Tibial nerve (tissue), 4 donors: Measurements from ENCODE around the gene ZNF423. TPM values are rescaled to one million over a fixed set of nuclear protein-coding genes. Genes with fewer than 3 reads are reported as not detected.

Source experiments
- DNase-seq, 2 donors: peaks; one replicate each; pipeline ENCODE4 v3.0.0-alpha.2; 2019; ENCODE audit warnings: low spot score in 2 of 2
- H3K27ac ChIP-seq, 4 donors: fragments of 200-600 bp; sonication (generic) in 3 of 4; one replicate each; pipeline ENCODE4 v1.5.1; 2017 to 2019; ENCODE audit warnings: mild to moderate bottlenecking in 1 of 4
- H3K27me3 ChIP-seq, 2 donors: fragments of 200-600 bp; sonication (generic) in 1 of 2; one replicate each; pipeline versions ENCODE4 v1.5.1 to v1.6.0; 2017 to 2019
- H3K36me3 ChIP-seq, 3 donors: fragments of 200-600 bp; sonication (generic); one replicate each; pipeline ENCODE4 v1.5.1; 2018 to 2019
- H3K4me1 ChIP-seq, 4 donors: fragments of 200-600 bp; sonication (generic) in 3 of 4; one replicate each; pipeline ENCODE4 v1.5.1; 2017 to 2019
- H3K4me3 ChIP-seq, 4 donors: fragments of 200-600 bp; sonication (generic) in 3 of 4; one replicate each; pipeline ENCODE4 v1.5.1; 2017 to 2019; ENCODE audit warnings: mild to moderate bottlenecking in 1 of 4, moderate library complexity in 1 of 4
- H3K9me3 ChIP-seq, 4 donors: fragments of 200-600 bp; sonication (generic) in 3 of 4; one replicate each; pipeline ENCODE4 v1.5.1; 2017 to 2019
- EP300 ChIP-seq, 2 donors: sonication (generic); formaldehyde crosslinking; IDR thresholded peaks; one replicate each; pipeline ENCODE4 v1.6.1; 2017; ENCODE audit warnings: antibody characterized with exemption in 2 of 2, mild to moderate bottlenecking in 1 of 2
- POLR2A ChIP-seq, 2 donors: fragments of 450-650 bp; IDR thresholded peaks; one replicate each; pipeline ENCODE4 v1.6.1; 2017; ENCODE audit warnings: antibody characterized with exemption in 2 of 2, mild to moderate bottlenecking in 2 of 2, moderate library complexity in 2 of 2
- WGBS, 2 donors: methylation state at CpG; one replicate each; pipeline ENCODE4 v1.1.5; 2018; 5-methylcytosine and 5-hydroxymethylcytosine counted together
- total RNA-seq, 4 donors: library from RNA; depleted of rRNA; stranded (reverse); fragments of >200 nt; gene quantifications; one replicate each; pipeline ENCODE4 v1.1.0, GENCODE V29; 2016
- TF ChIP-seq, protein P1 (sequence below), 5 experiments: fragments of 200-600 bp in 3 of 5; fragments of 450-650 bp in 2 of 5; sonication (generic) in 3 of 5; IDR thresholded peaks; one replicate each; pipeline ENCODE4 v1.5.1; 2016 to 2019; ENCODE audit warnings: antibody characterized with exemption in 5 of 5, mild to moderate bottlenecking in 3 of 5, moderate library complexity in 2 of 5

ZNF423 gene
- total RNA-seq, 4 donors from 2014 or later, result 15.9 to 20.5 (median 18.5) TPM

DNA sequence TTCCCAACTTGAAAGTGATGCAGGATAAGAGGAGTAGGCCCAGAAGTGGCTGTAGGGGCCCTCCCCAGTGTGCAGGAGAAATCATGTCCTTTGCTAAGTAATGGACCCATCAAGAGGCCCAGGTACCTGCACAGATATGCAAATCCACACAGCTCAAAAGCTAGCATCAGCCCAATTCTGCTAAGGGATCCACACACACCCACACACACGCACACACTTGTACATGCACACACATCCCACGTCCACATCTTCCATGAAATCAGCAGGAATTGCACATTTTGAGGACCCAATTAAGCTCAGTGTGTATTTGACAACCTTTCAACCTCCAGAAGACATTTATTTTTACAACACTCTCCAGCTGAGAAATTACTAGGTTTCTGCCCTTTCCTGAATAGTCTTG, 297.5 kb downstream of the ZNF423 start:
- WGBS, 2 donors, result 86 to 87% methylated on average over 2 of the region's 2 CpGs
- no peaks in the 10 kb centered on the region for H3K27me3 ChIP-seq
- TF ChIP-seq EP300 (IDR thresholded peaks at IDR 0.05), result no peak
- no peak for TF ChIP-seq POLR2A (IDR thresholded peaks at IDR 0.05)
- TF ChIP-seq, protein P1, sequence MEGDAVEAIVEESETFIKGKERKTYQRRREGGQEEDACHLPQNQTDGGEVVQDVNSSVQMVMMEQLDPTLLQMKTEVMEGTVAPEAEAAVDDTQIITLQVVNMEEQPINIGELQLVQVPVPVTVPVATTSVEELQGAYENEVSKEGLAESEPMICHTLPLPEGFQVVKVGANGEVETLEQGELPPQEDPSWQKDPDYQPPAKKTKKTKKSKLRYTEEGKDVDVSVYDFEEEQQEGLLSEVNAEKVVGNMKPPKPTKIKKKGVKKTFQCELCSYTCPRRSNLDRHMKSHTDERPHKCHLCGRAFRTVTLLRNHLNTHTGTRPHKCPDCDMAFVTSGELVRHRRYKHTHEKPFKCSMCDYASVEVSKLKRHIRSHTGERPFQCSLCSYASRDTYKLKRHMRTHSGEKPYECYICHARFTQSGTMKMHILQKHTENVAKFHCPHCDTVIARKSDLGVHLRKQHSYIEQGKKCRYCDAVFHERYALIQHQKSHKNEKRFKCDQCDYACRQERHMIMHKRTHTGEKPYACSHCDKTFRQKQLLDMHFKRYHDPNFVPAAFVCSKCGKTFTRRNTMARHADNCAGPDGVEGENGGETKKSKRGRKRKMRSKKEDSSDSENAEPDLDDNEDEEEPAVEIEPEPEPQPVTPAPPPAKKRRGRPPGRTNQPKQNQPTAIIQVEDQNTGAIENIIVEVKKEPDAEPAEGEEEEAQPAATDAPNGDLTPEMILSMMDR (IDR thresholded peaks at IDR 0.05), result no peak
- no peaks in the 10 kb centered on the region for H3K9me3 ChIP-seq
- H3K36me3 ChIP-seq, result no peaks in the 10 kb centered on the region
- peaks cover 0 to 20% (median 0%) of the 10 kb centered on the region in 4 donors for H3K4me1 ChIP-seq
- H3K4me3 ChIP-seq, result no peak overlapping the region
- DNase-seq, result no peak
- no peak overlapping the region for H3K27ac ChIP-seq

DNA sequence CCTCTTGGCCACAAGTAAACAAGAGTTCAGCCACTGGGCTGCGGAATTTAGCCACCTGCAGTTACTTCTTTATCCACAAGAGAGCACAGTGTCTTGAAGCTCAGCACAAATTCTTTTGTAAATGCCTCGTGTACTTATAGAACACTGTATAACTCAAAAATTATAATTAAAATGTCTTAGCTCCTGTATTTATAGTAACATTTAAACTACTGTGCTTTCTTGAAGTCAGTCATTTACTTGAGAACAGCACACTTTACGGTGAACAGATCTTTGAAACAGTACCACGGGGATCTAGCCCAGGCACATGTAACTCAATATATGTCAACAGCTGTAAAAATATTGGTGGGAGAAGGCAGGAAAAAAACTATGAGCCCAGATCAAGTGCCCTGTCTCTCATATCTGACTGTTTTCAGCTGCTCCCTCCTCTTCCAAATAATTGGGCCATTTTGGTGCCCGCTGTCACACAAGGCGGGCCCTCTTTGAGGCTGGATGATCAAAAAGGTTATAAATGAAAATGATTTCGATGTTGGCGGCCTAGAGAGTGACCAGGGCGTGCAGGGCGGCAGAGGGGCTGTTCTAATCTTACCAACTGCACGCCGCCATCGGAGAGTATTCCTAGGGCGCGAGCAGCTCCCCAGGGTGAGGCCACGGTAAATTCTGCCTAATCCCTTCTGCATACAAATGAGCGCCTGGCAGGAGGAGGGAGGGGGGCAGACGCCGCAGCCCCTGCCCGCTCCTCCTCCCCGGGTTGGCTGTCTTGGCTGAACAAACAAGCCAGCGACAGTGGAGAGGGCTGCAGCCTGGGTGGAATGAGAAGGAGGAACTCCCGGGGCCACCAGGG, 299.1 kb downstream of the ZNF423 start:
- H3K9me3 ChIP-seq, result no peaks in the 10 kb centered on the region
- H3K4me1 ChIP-seq, result peaks cover 0 to 22% (median 0%) of the 10 kb centered on the region in 4 donors
- no peaks in the 10 kb centered on the region for H3K27me3 ChIP-seq
- H3K4me3 ChIP-seq, result no peak overlapping the region
- TF ChIP-seq, protein P1 (IDR thresholded peaks at IDR 0.05), result peak; percentile 16 to 45 (median 34)
- TF ChIP-seq EP300 (IDR thresholded peaks at IDR 0.05), result no peak
- H3K36me3 ChIP-seq, result no peaks in the 10 kb centered on the region
- 49 to 52% methylated on average over 23 of the region's 23 CpGs for WGBS, 2 donors
- H3K27ac ChIP-seq, result no peak overlapping the region
- no peak for DNase-seq

DNA sequence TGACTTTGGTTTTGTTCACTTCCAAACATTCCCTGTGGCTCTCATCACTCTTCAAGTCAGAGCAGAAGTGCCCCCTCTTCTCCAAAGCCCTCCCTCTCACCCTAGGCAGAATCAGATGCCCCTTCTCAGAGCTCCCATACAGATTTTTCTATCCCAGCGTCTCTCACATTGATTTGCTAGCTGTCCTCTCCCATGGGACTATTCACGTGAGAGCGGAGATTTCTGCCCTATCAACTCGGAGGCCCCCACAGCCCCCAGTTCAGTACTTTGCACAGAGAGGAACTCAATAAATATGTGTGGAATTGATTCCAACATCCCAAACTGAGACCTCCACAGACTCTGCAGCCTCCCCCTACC, 299.7 kb downstream of the ZNF423 start:
- TF ChIP-seq POLR2A (IDR thresholded peaks at IDR 0.05), result no peak
- TF ChIP-seq, protein P1 (IDR thresholded peaks at IDR 0.05), result no peak
- no peak for TF ChIP-seq EP300 (IDR thresholded peaks at IDR 0.05)
- Histone ChIP-seq H3K27ac (no peak overlapping the region), H3K36me3 (no peaks in the 10 kb centered on the region), H3K4me3 (no peak overlapping the region), H3K27me3 (no peaks in the 10 kb centered on the region), H3K4me1 (peaks cover 0 to 25% (median 0%) of the 10 kb centered on the region in 4 donors), H3K9me3 (no peaks in the 10 kb centered on the region)
- no peak for DNase-seq
- WGBS, 2 donors, result 53 to 63% methylated on average over 4 of the region's 4 CpGs

DNA sequence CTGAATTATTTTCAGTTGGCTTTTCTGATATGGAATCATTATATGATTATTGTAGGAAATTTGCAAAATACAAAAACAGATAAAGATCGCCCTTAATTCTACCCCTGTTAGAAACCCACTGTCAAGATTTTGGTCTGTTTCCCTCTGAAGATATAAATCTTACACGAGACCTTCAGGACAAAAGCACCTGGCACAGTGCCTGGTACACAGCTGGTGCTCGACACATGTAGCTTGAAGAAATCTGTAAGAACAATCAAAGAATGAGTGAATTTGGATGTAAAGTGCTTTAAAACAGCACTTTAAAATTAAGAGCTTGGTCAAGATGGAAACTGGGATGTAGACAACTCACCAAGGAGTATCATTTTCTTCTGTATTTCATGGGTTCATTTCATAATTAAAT, 301.2 kb downstream of the ZNF423 start:
- no peaks in the 10 kb centered on the region for H3K27me3 ChIP-seq
- TF ChIP-seq, protein P1 (IDR thresholded peaks at IDR 0.05), result no peak
- TF ChIP-seq EP300 (IDR thresholded peaks at IDR 0.05), result no peak
- no peak for TF ChIP-seq POLR2A (IDR thresholded peaks at IDR 0.05)

DNA sequence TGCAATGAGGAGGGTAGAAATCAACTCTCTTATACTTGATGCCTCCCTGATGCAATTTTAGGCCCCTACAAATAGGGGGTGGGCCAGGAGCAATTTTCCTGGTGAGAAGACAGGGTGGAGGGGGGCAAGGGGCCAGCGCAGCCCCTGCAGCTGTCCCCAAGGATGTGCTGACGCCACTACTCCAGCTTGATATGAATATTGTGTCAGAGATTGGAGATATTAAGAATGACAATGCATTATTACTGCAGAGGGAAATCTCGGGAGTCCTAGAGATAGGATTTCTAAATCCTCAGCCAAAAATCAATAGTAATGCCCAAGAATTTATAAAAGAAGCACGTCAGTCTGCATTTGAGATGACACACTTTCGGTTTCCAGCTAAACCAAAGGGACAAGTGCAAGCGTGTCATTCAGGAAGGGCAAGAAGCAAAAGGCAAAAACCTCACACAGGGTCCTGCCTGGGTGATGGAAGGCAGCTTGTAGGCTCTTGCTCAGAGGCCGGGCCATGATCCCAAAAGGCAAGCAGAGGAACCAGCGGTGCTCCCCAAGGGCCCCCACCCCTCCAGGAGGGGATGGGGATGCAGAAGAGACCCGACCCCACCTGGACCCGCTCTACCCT, 303.5 kb downstream of the ZNF423 start:
- TF ChIP-seq POLR2A (IDR thresholded peaks at IDR 0.05), result no peak
- no peak for TF ChIP-seq EP300 (IDR thresholded peaks at IDR 0.05)
- TF ChIP-seq, protein P1 (IDR thresholded peaks at IDR 0.05), result no peak
- no peak overlapping the region for H3K4me3 ChIP-seq
- WGBS, 2 donors, result 80 to 82% methylated on average over 10 of the region's 10 CpGs

More for the DNA sequence above, 301.2 kb downstream of the ZNF423 start:
- no peaks in the 10 kb centered on the region for H3K9me3 ChIP-seq
- 77 to 88% methylated on average over 3 of the region's 3 CpGs for WGBS, 2 donors
- H3K4me3 ChIP-seq, result no peak overlapping the region
- H3K36me3 ChIP-seq, result no peaks in the 10 kb centered on the region
- H3K27ac ChIP-seq, result no peak overlapping the region
- no peak for DNase-seq
- peaks cover 0 to 28% (median 0%) of the 10 kb centered on the region in 4 donors for H3K4me1 ChIP-seq

More for the DNA sequence above, 303.5 kb downstream of the ZNF423 start:
- Histone ChIP-seq H3K4me1 (peaks cover 0 to 27% (median 0%) of the 10 kb centered on the region in 4 donors), H3K9me3 (no peaks in the 10 kb centered on the region), H3K36me3 (no peaks in the 10 kb centered on the region), H3K27me3 (no peaks in the 10 kb centered on the region), H3K27ac (no peak overlapping the region)
- no peak for DNase-seq
